ENCODE results near the gene FCHO2. TPM values are rescaled to one million over a fixed set of nuclear protein-coding genes. Genes with fewer than 3 reads are reported as not detected.
A peak's percentile ranks its signal among the peaks of the same experiment; 100 is the strongest.

FCHO2 gene
- total RNA-seq, 1 experiment from 2014 or later = 14.9 TPM

- TF ChIP-seq, protein P1, sequence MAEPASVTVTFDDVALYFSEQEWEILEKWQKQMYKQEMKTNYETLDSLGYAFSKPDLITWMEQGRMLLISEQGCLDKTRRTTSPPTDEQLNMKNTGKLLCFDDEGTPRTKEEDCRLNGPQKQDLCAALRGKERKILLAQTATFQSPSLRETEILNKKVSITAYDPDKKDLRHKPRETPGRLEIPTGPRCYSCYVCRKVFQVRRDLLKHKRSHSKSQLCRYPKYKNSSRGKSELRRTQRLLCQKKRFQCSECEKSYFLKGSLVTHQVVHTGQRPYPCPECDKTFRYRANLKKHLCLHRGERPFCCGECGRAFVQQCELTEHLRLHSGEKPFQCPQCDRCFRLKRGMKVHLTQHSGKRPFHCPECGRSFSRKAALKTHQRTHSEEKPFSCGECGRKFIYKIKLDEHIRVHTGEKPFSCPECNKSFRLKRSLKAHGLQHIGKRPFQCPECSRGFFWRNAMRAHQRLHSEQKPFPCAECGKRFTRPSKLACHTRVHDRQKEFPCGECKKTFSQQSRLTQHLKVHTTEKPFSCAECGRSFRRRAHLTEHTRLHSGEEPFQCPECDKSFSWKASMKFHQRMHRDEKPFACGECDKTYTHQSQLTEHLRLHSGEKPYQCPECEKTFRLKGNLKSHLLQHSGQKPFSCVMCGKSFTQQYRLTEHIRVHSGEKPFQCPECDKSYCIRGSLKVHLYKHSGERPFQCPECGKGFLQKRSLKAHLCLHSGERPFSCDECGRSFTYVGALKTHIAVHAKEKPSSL (CRISPR knock-in tag; conservative IDR thresholded peaks at IDR 0.05) = no peak
- TF ChIP-seq ZNF263 (CRISPR knock-in tag; IDR thresholded peaks at IDR 0.05; ENCODE audit: low read depth) (no peak), KAT7 (CRISPR knock-in tag; IDR thresholded peaks at IDR 0.05; ENCODE audit: borderline replicate concordance) (no peak), TCF7 (CRISPR knock-in tag; IDR thresholded peaks at IDR 0.05; ENCODE audit: low read depth) (no peak), ZNF317 (CRISPR knock-in tag; IDR thresholded peaks at IDR 0.05; ENCODE audit: borderline replicate concordance, low read depth) (no peak), NFATC4 (CRISPR knock-in tag; IDR thresholded peaks at IDR 0.05) (no peak), ESRRA (CRISPR knock-in tag; IDR thresholded peaks at IDR 0.05; ENCODE audit: borderline replicate concordance) (no peak), CREB1 (CRISPR knock-in tag; IDR thresholded peaks at IDR 0.05) (no peak)
- TF ChIP-seq, protein P2, sequence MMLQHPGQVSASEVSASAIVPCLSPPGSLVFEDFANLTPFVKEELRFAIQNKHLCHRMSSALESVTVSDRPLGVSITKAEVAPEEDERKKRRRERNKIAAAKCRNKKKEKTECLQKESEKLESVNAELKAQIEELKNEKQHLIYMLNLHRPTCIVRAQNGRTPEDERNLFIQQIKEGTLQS (CRISPR knock-in tag; conservative IDR thresholded peaks at IDR 0.05) = no peak
Observed at GRCh38 chr5:72949481-72949880, 6.4 kb upstream of the FCHO2 start (continued).

DNA sequence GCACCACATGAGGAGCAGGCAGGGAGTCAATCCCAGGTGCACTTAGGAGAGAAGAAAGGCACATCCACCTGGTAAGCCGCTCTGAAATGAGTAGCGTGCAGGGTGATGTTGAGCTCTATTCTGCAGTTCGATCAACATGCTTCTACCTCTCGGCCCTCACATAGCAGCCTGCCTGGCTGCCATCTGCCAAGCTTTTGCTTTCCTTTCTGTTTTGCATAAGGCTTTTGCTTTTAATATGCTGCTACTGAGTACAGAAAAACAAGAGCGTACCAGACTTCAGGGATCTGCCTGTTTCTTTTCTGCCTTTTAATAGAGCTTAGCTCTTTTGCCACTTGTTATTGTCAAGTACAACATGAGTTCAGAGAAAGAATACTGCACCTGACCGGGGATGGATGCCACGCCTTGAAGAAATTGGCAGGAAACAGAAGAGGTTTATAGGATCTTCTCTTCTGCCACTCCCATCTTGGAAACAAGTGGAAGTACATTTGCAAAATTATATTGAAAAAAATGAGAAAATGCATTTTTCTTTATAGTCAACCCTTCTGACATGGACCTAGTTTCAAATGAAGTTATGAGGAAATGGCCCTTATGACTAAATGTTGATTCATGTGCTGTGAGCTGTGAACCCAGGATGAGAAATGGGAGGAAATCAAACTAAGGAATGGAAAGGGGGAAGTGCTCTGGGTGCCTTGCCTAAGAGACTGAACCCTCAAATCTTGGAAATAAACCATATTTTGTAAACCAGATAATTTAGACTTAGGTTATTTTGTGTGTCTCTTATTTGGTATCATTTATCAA is 4.0 kb upstream of the FCHO2 start:
- H3K9me3 Mint-ChIP-seq = no peaks in the 10 kb centered on the region
- H3K27ac Mint-ChIP-seq = no peak overlapping the region
- TF ChIP-seq ELF4 (CRISPR knock-in tag; IDR thresholded peaks at IDR 0.05; ENCODE audit: low read depth) (no peak), CREB1 (CRISPR knock-in tag; IDR thresholded peaks at IDR 0.05) (no peak), SMAD4 (CRISPR knock-in tag; IDR thresholded peaks at IDR 0.05) (no peak), OVOL2 (CRISPR knock-in tag; IDR thresholded peaks at IDR 0.05; ENCODE audit: borderline replicate concordance) (no peak), TEAD4 (CRISPR knock-in tag; IDR thresholded peaks at IDR 0.05) (no peak)
- TF ChIP-seq, protein P3, sequence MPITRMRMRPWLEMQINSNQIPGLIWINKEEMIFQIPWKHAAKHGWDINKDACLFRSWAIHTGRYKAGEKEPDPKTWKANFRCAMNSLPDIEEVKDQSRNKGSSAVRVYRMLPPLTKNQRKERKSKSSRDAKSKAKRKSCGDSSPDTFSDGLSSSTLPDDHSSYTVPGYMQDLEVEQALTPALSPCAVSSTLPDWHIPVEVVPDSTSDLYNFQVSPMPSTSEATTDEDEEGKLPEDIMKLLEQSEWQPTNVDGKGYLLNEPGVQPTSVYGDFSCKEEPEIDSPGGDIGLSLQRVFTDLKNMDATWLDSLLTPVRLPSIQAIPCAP (CRISPR knock-in tag; IDR thresholded peaks at IDR 0.05) = no peak
- TF ChIP-seq, protein P4, sequence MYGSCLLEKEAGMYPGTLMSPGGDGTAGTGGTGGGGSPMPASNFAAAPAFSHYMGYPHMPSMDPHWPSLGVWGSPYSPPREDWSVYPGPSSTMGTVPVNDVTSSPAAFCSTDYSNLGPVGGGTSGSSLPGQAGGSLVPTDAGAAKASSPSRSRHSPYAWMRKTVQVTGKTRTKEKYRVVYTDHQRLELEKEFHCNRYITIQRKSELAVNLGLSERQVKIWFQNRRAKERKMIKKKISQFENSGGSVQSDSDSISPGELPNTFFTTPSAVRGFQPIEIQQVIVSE (CRISPR knock-in tag; IDR thresholded peaks at IDR 0.05; ENCODE audit: borderline replicate concordance) = no peak
- ChIA-PET POLR2A (no interaction called here), CTCF (no interaction called here)
- no peaks in the 10 kb centered on the region for H3K36me3 Mint-ChIP-seq
- no peak for DNase-seq (ENCODE audit: low spot score)
- no peaks in the 10 kb centered on the region; the same call in 1 of the 2 replicates for H3K27me3 Mint-ChIP-seq (ENCODE audit: low read depth)
- no peak overlapping the region for H3K4me3 Mint-ChIP-seq
- ATAC-seq = no peak
- H3K4me1 Mint-ChIP-seq = peaks cover 19% of the 10 kb centered on the region

DNA sequence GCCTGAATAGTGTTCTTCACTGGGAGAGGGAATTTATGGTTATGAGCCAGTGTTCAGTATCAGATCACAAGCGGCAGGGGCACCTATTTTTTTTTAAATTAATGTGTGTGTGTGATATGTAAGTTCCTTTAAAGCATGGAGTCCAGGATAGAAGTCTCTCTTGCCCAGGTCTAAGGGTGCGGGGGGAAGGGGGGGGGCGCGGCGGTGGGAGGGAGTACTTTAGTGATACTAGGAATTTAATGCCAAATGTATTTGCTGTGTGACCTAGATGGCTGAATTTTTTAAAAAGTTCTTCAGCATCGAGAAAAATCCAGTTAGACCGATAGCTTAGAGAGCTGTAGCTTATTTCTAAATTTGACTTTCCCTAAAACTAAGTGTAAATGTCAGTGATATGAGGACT is 1.5 kb upstream of the FCHO2 start:
- H3K9me3 Mint-ChIP-seq = no peaks in the 10 kb centered on the region
- H3K27me3 Mint-ChIP-seq (ENCODE audit: low read depth) = no peaks in the 10 kb centered on the region; the same call in 1 of the 2 replicates
- no peaks in the 10 kb centered on the region for H3K36me3 Mint-ChIP-seq
- ATAC-seq = no peak
- POLR2A ChIA-PET = no interaction called here
- no peak for DNase-seq (ENCODE audit: low spot score)
- peak overlapping the region; percentile 30 for H3K27ac Mint-ChIP-seq
- H3K4me1 Mint-ChIP-seq = peaks cover 31% of the 10 kb centered on the region
- CTCF ChIA-PET = interaction anchor here (1.0 kb wide), 1 partner anchor 79 kb away, joined by 4 read pairs; no protein-coding TSS in a partner anchor
- H3K4me3 Mint-ChIP-seq = peak overlapping the region; percentile 77
- TF ChIP-seq ZNF219 (CRISPR knock-in tag; IDR thresholded peaks at IDR 0.05; ENCODE audit: borderline replicate concordance) = no peak
- TF ChIP-seq ZNF317 (CRISPR knock-in tag; IDR thresholded peaks at IDR 0.05; ENCODE audit: borderline replicate concordance, low read depth) = no peak
- no peak for TF ChIP-seq TEAD4 (CRISPR knock-in tag; IDR thresholded peaks at IDR 0.05)
- TF ChIP-seq, protein P5, sequence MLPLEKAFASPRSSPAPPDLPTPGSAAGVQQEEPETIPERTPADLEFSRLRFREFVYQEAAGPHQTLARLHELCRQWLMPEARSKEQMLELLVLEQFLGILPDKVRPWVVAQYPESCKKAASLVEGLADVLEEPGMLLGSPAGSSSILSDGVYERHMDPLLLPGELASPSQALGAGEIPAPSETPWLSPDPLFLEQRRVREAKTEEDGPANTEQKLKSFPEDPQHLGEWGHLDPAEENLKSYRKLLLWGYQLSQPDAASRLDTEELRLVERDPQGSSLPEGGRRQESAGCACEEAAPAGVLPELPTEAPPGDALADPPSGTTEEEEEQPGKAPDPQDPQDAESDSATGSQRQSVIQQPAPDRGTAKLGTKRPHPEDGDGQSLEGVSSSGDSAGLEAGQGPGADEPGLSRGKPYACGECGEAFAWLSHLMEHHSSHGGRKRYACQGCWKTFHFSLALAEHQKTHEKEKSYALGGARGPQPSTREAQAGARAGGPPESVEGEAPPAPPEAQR (CRISPR knock-in tag; IDR thresholded peaks at IDR 0.05) = no peak
- TF ChIP-seq NR1H2 (CRISPR knock-in tag; IDR thresholded peaks at IDR 0.05) = no peak
- TF ChIP-seq, protein P6, sequence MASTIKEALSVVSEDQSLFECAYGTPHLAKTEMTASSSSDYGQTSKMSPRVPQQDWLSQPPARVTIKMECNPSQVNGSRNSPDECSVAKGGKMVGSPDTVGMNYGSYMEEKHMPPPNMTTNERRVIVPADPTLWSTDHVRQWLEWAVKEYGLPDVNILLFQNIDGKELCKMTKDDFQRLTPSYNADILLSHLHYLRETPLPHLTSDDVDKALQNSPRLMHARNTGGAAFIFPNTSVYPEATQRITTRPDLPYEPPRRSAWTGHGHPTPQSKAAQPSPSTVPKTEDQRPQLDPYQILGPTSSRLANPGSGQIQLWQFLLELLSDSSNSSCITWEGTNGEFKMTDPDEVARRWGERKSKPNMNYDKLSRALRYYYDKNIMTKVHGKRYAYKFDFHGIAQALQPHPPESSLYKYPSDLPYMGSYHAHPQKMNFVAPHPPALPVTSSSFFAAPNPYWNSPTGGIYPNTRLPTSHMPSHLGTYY (CRISPR knock-in tag; IDR thresholded peaks at IDR 0.05) = no peak
- no peak for TF ChIP-seq CREM (CRISPR knock-in tag; IDR thresholded peaks at IDR 0.05)
- TF ChIP-seq NFYB (CRISPR knock-in tag; conservative IDR thresholded peaks at IDR 0.05; ENCODE audit: low read depth) = no peak
- TF ChIP-seq PRRX2 (CRISPR knock-in tag; IDR thresholded peaks at IDR 0.05) = no peak
- TF ChIP-seq, protein P7, sequence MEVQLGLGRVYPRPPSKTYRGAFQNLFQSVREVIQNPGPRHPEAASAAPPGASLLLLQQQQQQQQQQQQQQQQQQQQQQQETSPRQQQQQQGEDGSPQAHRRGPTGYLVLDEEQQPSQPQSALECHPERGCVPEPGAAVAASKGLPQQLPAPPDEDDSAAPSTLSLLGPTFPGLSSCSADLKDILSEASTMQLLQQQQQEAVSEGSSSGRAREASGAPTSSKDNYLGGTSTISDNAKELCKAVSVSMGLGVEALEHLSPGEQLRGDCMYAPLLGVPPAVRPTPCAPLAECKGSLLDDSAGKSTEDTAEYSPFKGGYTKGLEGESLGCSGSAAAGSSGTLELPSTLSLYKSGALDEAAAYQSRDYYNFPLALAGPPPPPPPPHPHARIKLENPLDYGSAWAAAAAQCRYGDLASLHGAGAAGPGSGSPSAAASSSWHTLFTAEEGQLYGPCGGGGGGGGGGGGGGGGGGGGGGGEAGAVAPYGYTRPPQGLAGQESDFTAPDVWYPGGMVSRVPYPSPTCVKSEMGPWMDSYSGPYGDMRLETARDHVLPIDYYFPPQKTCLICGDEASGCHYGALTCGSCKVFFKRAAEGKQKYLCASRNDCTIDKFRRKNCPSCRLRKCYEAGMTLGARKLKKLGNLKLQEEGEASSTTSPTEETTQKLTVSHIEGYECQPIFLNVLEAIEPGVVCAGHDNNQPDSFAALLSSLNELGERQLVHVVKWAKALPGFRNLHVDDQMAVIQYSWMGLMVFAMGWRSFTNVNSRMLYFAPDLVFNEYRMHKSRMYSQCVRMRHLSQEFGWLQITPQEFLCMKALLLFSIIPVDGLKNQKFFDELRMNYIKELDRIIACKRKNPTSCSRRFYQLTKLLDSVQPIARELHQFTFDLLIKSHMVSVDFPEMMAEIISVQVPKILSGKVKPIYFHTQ (CRISPR knock-in tag; IDR thresholded peaks at IDR 0.05) = no peak
- no peak for TF ChIP-seq ZNF263 (CRISPR knock-in tag; IDR thresholded peaks at IDR 0.05; ENCODE audit: low read depth)
